ENCODE results near the gene MTHFS. TPM values are rescaled to one million over a fixed set of nuclear protein-coding genes. Genes with fewer than 3 reads are reported as not detected.

The MTHFS gene
- total RNA-seq (10 to 100 TPM in 6 of 9 donors, 1 to 10 TPM in 3; 5.7 to 24.1 (median 13.2) TPM), polyA plus RNA-seq (10 to 100 TPM; 35.7 to 45.5 TPM)
- long read RNA-seq, donor 1, transcript MTHFS-201 (3 exons, 907 nt) = major isoform, 17 of 22 reads
- long read RNA-seq, donor 1, partial matches to known transcripts = 0 of 22 reads
- long read RNA-seq, donor 1, other reads (novel, unspliced or antisense) = 5 of 22 reads
- long read RNA-seq, donor 2, transcript MTHFS-201 (3 exons, 907 nt) = major isoform, 9 of 12 reads
- long read RNA-seq, donor 2, partial matches to known transcripts = 0 of 12 reads
- long read RNA-seq, donor 2, other reads (novel, unspliced or antisense) = 2 of 12 reads
- long read RNA-seq, donor 3, transcript MTHFS-201 (3 exons, 907 nt) = major isoform, 9 of 13 reads
- long read RNA-seq, donor 3, partial matches to known transcripts = 0 of 13 reads
- long read RNA-seq, donor 3, other reads (novel, unspliced or antisense) = 3 of 13 reads

DNA sequence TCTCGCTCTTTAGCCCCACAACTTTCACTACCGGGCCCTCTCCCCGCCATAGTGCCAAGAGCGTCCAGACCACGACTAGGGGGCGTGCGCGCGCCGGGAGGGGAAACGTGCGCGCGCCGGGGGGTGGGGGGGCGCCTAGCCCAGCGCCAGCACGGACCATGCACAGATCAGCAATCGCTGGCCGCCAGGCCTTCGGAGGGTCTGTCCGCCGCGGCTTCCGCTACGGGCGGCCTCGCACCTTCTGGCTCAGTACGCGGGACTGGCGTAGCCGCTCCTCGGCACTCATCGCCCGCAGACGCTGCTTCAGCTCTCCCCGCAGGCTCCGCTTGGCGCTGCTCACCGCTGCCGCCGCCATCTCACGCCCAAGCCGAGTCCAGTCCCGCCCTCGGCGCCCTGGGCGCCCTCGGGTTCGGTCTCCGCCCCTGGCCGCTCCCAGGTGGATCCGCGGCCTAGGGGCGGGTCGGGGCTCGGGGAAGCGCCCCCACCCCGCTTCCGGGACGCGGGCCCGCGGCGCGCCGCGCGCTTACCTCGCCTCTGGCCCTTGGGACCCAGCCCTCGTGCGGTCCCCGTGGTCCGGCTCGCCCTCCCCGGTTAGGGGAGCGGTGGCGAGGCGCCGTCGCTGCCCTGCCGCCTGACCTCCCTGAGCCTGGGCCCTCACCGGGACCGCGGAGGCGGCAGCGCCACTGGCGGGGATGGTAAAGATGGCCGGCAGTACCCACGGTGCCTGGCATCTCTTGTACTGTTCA, at the start of gene MTHFS:
Gene MTHFS, minus strand, starts transcription at position 381 of the 746 bp plus-strand sequence. Its CDS starts 26 bp downstream, at position 355.
- no peaks in the 10 kb centered on the region for H3K27me3 ChIP-seq
- DNase-seq (peak; percentile 81 to 92 (median 83)), ATAC-seq (peak; percentile 93 to 99 (median 98))
- WGBS, 4 donors = 0 to 1% (median 1%) methylated on average over 38 to 90 of the region's 90 CpGs
- H3K36me3 ChIP-seq = peaks cover 0 to 8% (median 0%) of the 10 kb centered on the region in 9 donors
- H3K27ac ChIP-seq = peak within 1 kb of the TSS; percentile 79 to 98 (median 92)
- peaks cover 0 to 30% (median 7%) of the 10 kb centered on the region in 12 donors for H3K4me1 ChIP-seq
- H3K4me3 ChIP-seq = peak within 1 kb of the TSS; percentile 64 to 92 (median 82)
- intact Hi-C loops (cut with DNase I) = loop anchor here in 9 of 10 donors (1.0 to 10.0 kb wide), 7 partner anchors 26 to 278 kb away; partner anchors contain the start of genes FAH (in 1 of the 9) and ZFAND6 (in 1 of the 9)
- TF ChIP-seq, protein P1, sequence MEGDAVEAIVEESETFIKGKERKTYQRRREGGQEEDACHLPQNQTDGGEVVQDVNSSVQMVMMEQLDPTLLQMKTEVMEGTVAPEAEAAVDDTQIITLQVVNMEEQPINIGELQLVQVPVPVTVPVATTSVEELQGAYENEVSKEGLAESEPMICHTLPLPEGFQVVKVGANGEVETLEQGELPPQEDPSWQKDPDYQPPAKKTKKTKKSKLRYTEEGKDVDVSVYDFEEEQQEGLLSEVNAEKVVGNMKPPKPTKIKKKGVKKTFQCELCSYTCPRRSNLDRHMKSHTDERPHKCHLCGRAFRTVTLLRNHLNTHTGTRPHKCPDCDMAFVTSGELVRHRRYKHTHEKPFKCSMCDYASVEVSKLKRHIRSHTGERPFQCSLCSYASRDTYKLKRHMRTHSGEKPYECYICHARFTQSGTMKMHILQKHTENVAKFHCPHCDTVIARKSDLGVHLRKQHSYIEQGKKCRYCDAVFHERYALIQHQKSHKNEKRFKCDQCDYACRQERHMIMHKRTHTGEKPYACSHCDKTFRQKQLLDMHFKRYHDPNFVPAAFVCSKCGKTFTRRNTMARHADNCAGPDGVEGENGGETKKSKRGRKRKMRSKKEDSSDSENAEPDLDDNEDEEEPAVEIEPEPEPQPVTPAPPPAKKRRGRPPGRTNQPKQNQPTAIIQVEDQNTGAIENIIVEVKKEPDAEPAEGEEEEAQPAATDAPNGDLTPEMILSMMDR (IDR thresholded peaks at IDR 0.05) = peak in 11 of 12 donors; percentile 27 to 70 (median 52)
- TF ChIP-seq POLR2A (IDR thresholded peaks at IDR 0.05) = peak in 1 of 2 donors; percentile 43
- H3K9me3 ChIP-seq = no peaks in the 10 kb centered on the region

DNA sequence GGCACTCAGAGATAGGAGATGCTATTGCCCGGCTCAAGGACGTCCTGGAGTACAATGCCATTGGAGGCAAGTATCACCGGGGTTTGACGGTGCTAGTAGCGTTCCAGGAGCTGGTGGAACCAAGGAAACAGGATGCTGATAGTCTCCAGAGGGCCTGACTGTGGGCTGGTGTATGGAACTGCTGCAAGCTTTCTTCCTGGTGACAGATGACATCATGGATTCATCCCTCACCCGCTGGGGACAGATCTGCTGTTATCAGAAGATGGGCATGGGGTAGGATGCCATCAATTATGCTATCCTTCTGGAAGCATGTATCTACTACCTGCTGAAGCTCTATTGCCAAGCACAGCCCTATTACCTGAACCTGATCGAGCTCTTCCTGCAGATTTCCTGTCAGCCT, 47.8 kb upstream of the MTHFS start:
- Histone ChIP-seq H3K36me3 (no peaks in the 10 kb centered on the region), H3K27ac (no peak overlapping the region), H3K4me1 (no peaks in the 10 kb centered on the region), H3K9me3 (no peaks in the 10 kb centered on the region), H3K4me3 (no peak overlapping the region), H3K27me3 (peaks cover 0 to 24% (median 2%) of the 10 kb centered on the region in 9 donors)
- 41 to 67% (median 50%) methylated on average over 7 of the region's 7 CpGs for WGBS, 4 donors
- TF ChIP-seq POLR2A (IDR thresholded peaks at IDR 0.05) = no peak
- TF ChIP-seq, protein P1 (IDR thresholded peaks at IDR 0.05) = no peak
- ATAC-seq (no peak), DNase-seq (no peak)
- intact Hi-C loops (cut with DNase I) = no loop called here

GRCh38 chr15:79943820-79944219, 47.0 kb upstream of the MTHFS start:
- Histone ChIP-seq H3K36me3 (no peaks in the 10 kb centered on the region), H3K27me3 (peaks cover 0 to 24% (median 2%) of the 10 kb centered on the region in 9 donors), H3K4me1 (no peaks in the 10 kb centered on the region), H3K9me3 (no peaks in the 10 kb centered on the region), H3K27ac (no peak overlapping the region), H3K4me3 (no peak overlapping the region)
- no peak for TF ChIP-seq POLR2A (IDR thresholded peaks at IDR 0.05)
- TF ChIP-seq, protein P1 (IDR thresholded peaks at IDR 0.05) = no peak
- WGBS, 4 donors = 57 to 65% (median 64%) methylated on average over 1 of the region's 1 CpG
- intact Hi-C loops (cut with DNase I) = no loop called here
- ATAC-seq (no peak), DNase-seq (no peak)
